GM23248 (cell line): ENCODE data around the gene DIP2C. TPM values are rescaled to one million over a fixed set of nuclear protein-coding genes. Genes with fewer than 3 reads are reported as not detected.
"Not testable (repeated sequence)": the region's sequence is repeated elsewhere in the genome, so short reads cannot be mapped to it uniquely, and the experiment has no call there.

Experiments used
- DNase-seq: peaks from one replicate; pipeline ENCODE4 v3.0.0-alpha.2; 2015
- H2AFZ ChIP-seq: fragments of 200-600 bp; sonication (generic); 2 replicates; pipeline ENCODE4 v1.6.1; 2016; ENCODE audit warnings: antibody characterized with exemption
- H3F3A ChIP-seq: fragments of 200-600 bp; sonication (generic); 2 replicates; pipeline ENCODE4 v1.6.1; 2016; ENCODE audit warnings: mild to moderate bottlenecking, antibody characterized with exemption, mixed run types; ENCODE audit not compliant: insufficient read depth
- H3K27ac ChIP-seq: fragments of 200-600 bp; sonication (generic); 2 replicates; pipeline ENCODE4 v1.5.1; 2016; ENCODE audit warnings: mild to moderate bottlenecking
- H3K27me3 ChIP-seq: fragments of 200-600 bp; sonication (generic); replicated peaks from 2 replicates; pipeline ENCODE4 v1.6.1; 2016; ENCODE audit warnings: mild to moderate bottlenecking; ENCODE audit not compliant: insufficient read depth
- H3K36me3 ChIP-seq: fragments of 200-600 bp; sonication (generic); 2 replicates; pipeline ENCODE4 v1.6.1; 2016; ENCODE audit warnings: low read depth, mild to moderate bottlenecking
- H3K4me1 ChIP-seq: fragments of 200-600 bp; sonication (generic); 2 replicates; pipeline ENCODE4 v1.6.1; 2016; ENCODE audit warnings: mild to moderate bottlenecking; ENCODE audit not compliant: insufficient read depth
- H3K4me2 ChIP-seq: fragments of 200-600 bp; sonication (generic); one replicate; pipeline ENCODE4 v1.6.1; 2016; ENCODE audit warnings: mild to moderate bottlenecking; ENCODE audit not compliant: unreplicated experiment
- H3K4me3 ChIP-seq: fragments of 200-600 bp; sonication (generic); 2 replicates; pipeline ENCODE4 v1.5.1; 2016; ENCODE audit warnings: mild to moderate bottlenecking
- H3K79me2 ChIP-seq: fragments of 200-600 bp; sonication (generic); 2 replicates; pipeline ENCODE4 v1.6.1; 2016; ENCODE audit warnings: mild to moderate bottlenecking; ENCODE audit not compliant: insufficient read depth
- H3K9ac ChIP-seq: fragments of 200-600 bp; sonication (generic); 2 replicates; pipeline ENCODE4 v1.6.1; 2016; ENCODE audit warnings: mild to moderate bottlenecking
- H3K9me2 ChIP-seq: fragments of 200-600 bp; sonication (generic); 2 replicates; pipeline ENCODE4 v1.6.1; 2016; ENCODE audit warnings: mixed run types, mild to moderate bottlenecking, moderate library complexity; ENCODE audit not compliant: insufficient read depth
- H3K9me3 ChIP-seq: fragments of 200-600 bp; sonication (generic); one replicate; pipeline ENCODE4 v1.6.1; 2017; ENCODE audit warnings: low read depth
- H4K20me1 ChIP-seq: fragments of 200-600 bp; sonication (generic); 2 replicates; pipeline ENCODE4 v1.6.0; 2016; ENCODE audit not compliant: insufficient read depth
- EZH2 ChIP-seq: fragments of 200-600 bp; sonication (generic); IDR thresholded peaks from 2 replicates; pipeline ENCODE4 v1.6.1; 2018; ENCODE audit warnings: antibody characterized with exemption, mild to moderate bottlenecking; ENCODE audit not compliant: insufficient read depth, poor library complexity, severe bottlenecking
- EZH2phosphoT487 ChIP-seq: fragments of 200-600 bp; sonication (generic); IDR thresholded peaks from 2 replicates; pipeline ENCODE4 v1.6.1; 2018; ENCODE audit warnings: antibody characterized with exemption, moderate library complexity, mild to moderate bottlenecking, low read depth; ENCODE audit not compliant: insufficient read depth
- WGBS, 2 experiments: methylation state at CpG; one replicate each; pipeline ENCODE4 v1.1.6; 2015 to 2017; ENCODE audit warnings: low lambda C conversion rate in 2 of 2, low coverage in 1 of 2; ENCODE audit errors: missing lambda C conversion rate in 2 of 2; 5-methylcytosine and 5-hydroxymethylcytosine counted together
- in situ Hi-C: fragments of 300-500 bp; cut with MboI; formaldehyde crosslinking; loops from 2 replicates; pipeline ENCODE4 v1.15.0; 2020
- polyA plus RNA-seq: library from polyadenylated mRNA; unstranded; fragments of >200 nt; fragmentation: Nextera tagmentation; extraction: Ambion mirVana; gene quantifications from 2 replicates; pipeline ENCODE4 v1.2.1, GENCODE V29; 2016
- total RNA-seq: library from RNA; depleted of rRNA; stranded (reverse); fragments of >200 nt; shearing (Covaris generic); gene quantifications from 2 replicates; pipeline ENCODE4 v1.2.3, GENCODE V29; 2014

Gene DIP2C
- total and polyA plus RNA-seq, 2 experiments from 2014 or later, result 12.0 to 13.1 TPM

- H3K27ac ChIP-seq, H3K9me2 ChIP-seq, H3K4me3 ChIP-seq, H3K79me2 ChIP-seq, H4K20me1 ChIP-seq, H3K9me3 ChIP-seq, DNase-seq, H3F3A ChIP-seq, in situ Hi-C loops, H3K4me2 ChIP-seq, H3K27me3 ChIP-seq, H3K9ac ChIP-seq, H2AFZ ChIP-seq, H3K4me1 ChIP-seq, H3K36me3 ChIP-seq: not testable (repeated sequence)
- 83 to 90% methylated on average over 7 to 11 of the region's 11 CpGs for WGBS, 2 experiments
Observed at GRCh38 chr10:264160-265073, 425.1 kb downstream of the DIP2C start.

- Histone ChIP-seq H3K27me3 (no peaks in the 10 kb centered on the region), H3K9me2 (no peaks in the 10 kb centered on the region), H3K27ac (no peak overlapping the region), H3K9me3 (no peaks in the 10 kb centered on the region), H3K79me2 (no peaks in the 10 kb centered on the region), H4K20me1 (no peaks in the 10 kb centered on the region), H2AFZ (no peak overlapping the region), H3K4me1 (no peaks in the 10 kb centered on the region), H3K4me3 (no peak overlapping the region), H3K4me2 (no peak overlapping the region), H3K36me3 (no peaks in the 10 kb centered on the region), H3K9ac (no peak overlapping the region), H3F3A (no peaks in the 10 kb centered on the region)
- 92 to 94% methylated on average over 15 of the region's 15 CpGs for WGBS, 2 experiments
- DNase-seq, result no peak
- TF ChIP-seq EZH2 (no peak), EZH2phosphoT487 (no peak)
- in situ Hi-C loops, result no loop called here
Observed at GRCh38 chr10:260819-261429, 428.5 kb downstream of the DIP2C start.

GRCh38 chr10:251982-252582 lies 437.4 kb downstream of the DIP2C start:
- no peaks in the 10 kb centered on the region for H3K79me2 ChIP-seq
- H3K36me3 ChIP-seq, result peaks cover 47% of the 10 kb centered on the region
- H3K9me3 ChIP-seq, result no peaks in the 10 kb centered on the region
- TF ChIP-seq EZH2, result no peak
- TF ChIP-seq EZH2phosphoT487, result no peak
- H3K4me1 ChIP-seq, result no peaks in the 10 kb centered on the region
- no peaks in the 10 kb centered on the region; the same call in 1 of the 2 replicates for H3F3A ChIP-seq
- no peak overlapping the region for H3K27ac ChIP-seq
- in situ Hi-C loops, result no loop called here
- H2AFZ ChIP-seq, result no peak overlapping the region
- no peak for DNase-seq
- WGBS, 2 experiments, result 85 to 86% methylated on average over 13 of the region's 13 CpGs
- no peak overlapping the region for H3K4me2 ChIP-seq
- no peaks in the 10 kb centered on the region for H4K20me1 ChIP-seq
- no peak overlapping the region for H3K4me3 ChIP-seq
- H3K27me3 ChIP-seq, result no peaks in the 10 kb centered on the region
- no peaks in the 10 kb centered on the region for H3K9me2 ChIP-seq
- no peak overlapping the region for H3K9ac ChIP-seq

- H4K20me1 ChIP-seq, result no peaks in the 10 kb centered on the region
- no peaks in the 10 kb centered on the region for H3K9me3 ChIP-seq
- H3K27ac ChIP-seq, result no peak overlapping the region
- no peaks in the 10 kb centered on the region for H3K27me3 ChIP-seq
- H2AFZ ChIP-seq, result no peak overlapping the region
- H3K79me2 ChIP-seq, result no peaks in the 10 kb centered on the region
- WGBS, 2 experiments, result 94 to 96% methylated on average over 15 of the region's 15 CpGs
- H3K4me1 ChIP-seq, result no peaks in the 10 kb centered on the region
- no peaks in the 10 kb centered on the region; the same call in 1 of the 2 replicates for H3F3A ChIP-seq
- in situ Hi-C loops, result no loop called here
- H3K4me2 ChIP-seq, result no peak overlapping the region
- no peak overlapping the region for H3K4me3 ChIP-seq
- H3K9ac ChIP-seq, result no peak overlapping the region
- DNase-seq, result no peak
- peaks cover 46% of the 10 kb centered on the region for H3K36me3 ChIP-seq
- H3K9me2 ChIP-seq, result no peaks in the 10 kb centered on the region
- TF ChIP-seq EZH2phosphoT487, result no peak
- TF ChIP-seq EZH2, result no peak
Observed at GRCh38 chr10:248307-248706, 441.2 kb downstream of the DIP2C start.
